BLaER1 treated with 17β-estradiol and CSF1 and Interleukin-3, amounts not matched to agents 10 nM and 100 nM (cell line): Measurements from ENCODE around the gene FGFR2.
"Not testable (repeated sequence)": the region's sequence is repeated elsewhere in the genome, so short reads cannot be mapped to it uniquely, and the experiment has no call there.

Source experiments
- H3K27ac ChIP-seq, 11 experiments: shearing (Covaris generic); formaldehyde crosslinking; 2 replicates each; pipeline ENCODE4 v1.8.1; 2022
- H3K27me3 ChIP-seq, 11 experiments: shearing (Covaris generic); formaldehyde crosslinking; 2 replicates each; pipeline ENCODE4 v1.8.1; 2022
- H3K36me3 ChIP-seq, 11 experiments: shearing (Covaris generic); formaldehyde crosslinking; 2 replicates each; pipeline ENCODE4 v1.8.1; 2022
- H3K4me1 ChIP-seq, 10 experiments: shearing (Covaris generic); formaldehyde crosslinking; 2 replicates each; pipeline ENCODE4 v1.8.1; 2022
- H3K4me2 ChIP-seq, 11 experiments: shearing (Covaris generic); formaldehyde crosslinking; 2 replicates each; pipeline ENCODE4 v1.8.1; 2022
- H3K4me3 ChIP-seq, 10 experiments: shearing (Covaris generic); formaldehyde crosslinking; 2 replicates each; pipeline ENCODE4 v1.8.1; 2022
- H3K9ac ChIP-seq, 11 experiments: shearing (Covaris generic); formaldehyde crosslinking; 2 replicates each; pipeline ENCODE4 v1.8.1; 2022
- H3K9me3 ChIP-seq, 11 experiments: shearing (Covaris generic); formaldehyde crosslinking; replicated peaks in 1 of 11; 2 replicates each; pipeline ENCODE4 v1.8.1; 2022
- H4K20me1 ChIP-seq, 11 experiments: shearing (Covaris generic); formaldehyde crosslinking; 2 replicates each; pipeline ENCODE4 v1.8.1; 2022
- Cebpa-rat ChIP-seq, 11 experiments: shearing (Covaris generic); IDR thresholded peaks; 2 replicates each; pipeline ENCODE4 v1.8.1; 2022

FGFR2 gene

DNA sequence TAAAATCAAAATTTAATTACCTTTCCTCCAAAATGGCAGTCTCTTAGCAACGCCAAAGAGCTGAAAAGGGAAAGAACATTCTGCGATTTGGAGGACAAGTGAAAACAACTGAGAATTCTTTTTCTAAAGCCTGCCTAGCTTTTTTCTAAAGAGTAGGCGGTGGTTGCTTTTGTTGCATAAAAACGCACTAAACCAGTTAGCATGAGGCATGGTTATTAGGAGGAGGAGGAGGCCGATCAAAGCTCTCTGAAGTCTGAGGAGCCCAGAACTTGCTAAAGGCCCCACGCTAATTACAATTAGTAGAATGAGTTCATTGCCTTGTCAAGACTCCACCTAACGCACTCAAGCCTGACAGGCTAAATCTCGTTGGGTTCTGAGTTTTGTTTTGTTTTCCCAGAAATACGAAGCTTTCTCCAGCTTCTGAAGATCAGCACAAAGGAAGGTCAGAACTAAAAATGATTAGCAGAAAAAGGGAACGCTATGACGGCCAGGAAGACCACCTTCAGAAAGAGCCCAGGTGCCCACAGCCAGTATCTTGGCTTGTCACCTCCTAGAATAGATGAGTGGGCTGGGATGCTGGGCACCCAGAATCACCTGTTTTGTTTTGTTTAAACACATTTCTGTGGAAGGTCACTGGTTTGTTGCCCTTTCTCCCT is 72.0 kb downstream of the FGFR2 start:
- H3K27me3 ChIP-seq: no peaks in the 10 kb centered on the region
- peak overlapping the region; percentile 40 to 87 (median 75) for H3K4me2 ChIP-seq
- peak overlapping the region in 1 of 11 experiments; percentile 24; a peak in 1 of 22 replicates for H3K9ac ChIP-seq
- H3K9me3 ChIP-seq: peaks cover 0 to 5% (median 0%) of the 10 kb centered on the region in 11 experiments; a peak in 4 of 22 replicates
- H3K27ac ChIP-seq: peak overlapping the region in 2 of 11 experiments; percentile 21 to 42; a peak in 2 of 22 replicates
- no peaks in the 10 kb centered on the region for H4K20me1 ChIP-seq
- peaks cover 10 to 50% (median 45%) of the 10 kb centered on the region in 10 experiments for H3K4me1 ChIP-seq
- TF ChIP-seq Cebpa-rat (IDR thresholded peaks at IDR 0.05): no peak
- H3K36me3 ChIP-seq: no peaks in the 10 kb centered on the region
- no peak overlapping the region for H3K4me3 ChIP-seq

GRCh38 chr10:121525251-121526134 is 72.8 kb downstream of the FGFR2 start:
- no peaks in the 10 kb centered on the region for H3K36me3 ChIP-seq
- no peaks in the 10 kb centered on the region for H3K27me3 ChIP-seq

DNA sequence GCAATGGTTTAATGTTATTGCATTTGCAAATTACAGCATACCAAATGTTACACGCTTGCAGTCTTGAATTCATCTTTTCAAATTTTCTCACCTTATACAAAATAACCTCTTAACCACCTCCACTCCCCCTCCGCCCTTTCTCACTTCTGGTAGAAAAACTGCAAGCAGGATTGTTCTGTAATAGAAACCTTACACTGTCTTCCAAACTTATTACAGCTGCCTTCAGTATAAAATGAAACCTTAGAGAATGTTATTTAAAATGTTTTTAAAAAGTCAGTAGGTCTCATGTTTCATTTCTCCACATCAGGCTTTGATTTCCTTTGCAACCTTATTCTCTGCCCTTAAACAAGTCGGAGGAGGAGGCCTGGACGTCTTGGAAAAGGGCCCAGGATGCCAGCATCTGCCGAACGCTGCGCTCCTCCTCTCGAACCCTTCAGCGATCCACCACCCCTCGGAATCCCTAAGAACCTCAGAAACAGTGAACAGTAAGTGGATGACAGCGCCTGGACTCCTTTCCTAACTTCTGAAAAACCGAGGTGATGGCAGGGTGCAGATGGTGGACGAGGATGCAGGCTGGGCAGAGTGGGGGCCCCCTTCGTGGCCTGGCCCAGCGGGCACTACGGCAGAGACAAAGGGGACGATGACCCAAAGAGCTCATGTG is 74.0 kb downstream of the FGFR2 start:
- no peaks in the 10 kb centered on the region for H3K36me3 ChIP-seq
- no peak overlapping the region for H3K9ac ChIP-seq
- TF ChIP-seq Cebpa-rat (IDR thresholded peaks at IDR 0.05): no peak
- H3K4me2 ChIP-seq: no peak overlapping the region
- no peaks in the 10 kb centered on the region for H3K27me3 ChIP-seq
- H3K9me3 ChIP-seq: peaks cover 0 to 5% (median 0%) of the 10 kb centered on the region in 11 experiments; a peak in 4 of 22 replicates
- no peak overlapping the region for H3K4me3 ChIP-seq
- H3K4me1 ChIP-seq: peaks cover 10 to 66% (median 57%) of the 10 kb centered on the region in 10 experiments
- no peaks in the 10 kb centered on the region for H4K20me1 ChIP-seq
- no peak overlapping the region for H3K27ac ChIP-seq

More at GRCh38 chr10:121525251-121526134, 72.8 kb downstream of the FGFR2 start:
- Histone ChIP-seq H4K20me1 (no peaks in the 10 kb centered on the region), H3K4me2 (peak overlapping the region in 8 of 11 experiments; percentile 16 to 78 (median 76); a peak in 7 of 22 replicates), H3K9ac (no peak overlapping the region), H3K27ac (no peak overlapping the region; a peak in 1 of 22 replicates), H3K4me3 (no peak overlapping the region), H3K4me1 (peaks cover 10 to 54% (median 46%) of the 10 kb centered on the region in 10 experiments), H3K9me3 (peaks cover 0 to 5% (median 0%) of the 10 kb centered on the region in 11 experiments; a peak in 4 of 22 replicates)
- no peak for TF ChIP-seq Cebpa-rat (IDR thresholded peaks at IDR 0.05)

- no peaks in the 10 kb centered on the region for H3K36me3 ChIP-seq
- H3K4me1 ChIP-seq: peaks cover 10 to 75% (median 60%) of the 10 kb centered on the region in 10 experiments
- H3K27me3 ChIP-seq: no peaks in the 10 kb centered on the region
- H3K4me3 ChIP-seq: no peak overlapping the region
- no peak for TF ChIP-seq Cebpa-rat (IDR thresholded peaks at IDR 0.05)
- H3K9ac ChIP-seq: no peak overlapping the region
- H3K27ac ChIP-seq: no peak overlapping the region; a peak in 1 of 22 replicates
- H3K9me3 ChIP-seq: peaks cover 0 to 5% (median 0%) of the 10 kb centered on the region in 11 experiments; a peak in 4 of 22 replicates
- H3K4me2 ChIP-seq: peak overlapping the region in 9 of 11 experiments; percentile 7 to 50 (median 40); a peak in 13 of 22 replicates
- no peaks in the 10 kb centered on the region for H4K20me1 ChIP-seq
Observed at GRCh38 chr10:121522831-121523230, 75.4 kb downstream of the FGFR2 start.

DNA sequence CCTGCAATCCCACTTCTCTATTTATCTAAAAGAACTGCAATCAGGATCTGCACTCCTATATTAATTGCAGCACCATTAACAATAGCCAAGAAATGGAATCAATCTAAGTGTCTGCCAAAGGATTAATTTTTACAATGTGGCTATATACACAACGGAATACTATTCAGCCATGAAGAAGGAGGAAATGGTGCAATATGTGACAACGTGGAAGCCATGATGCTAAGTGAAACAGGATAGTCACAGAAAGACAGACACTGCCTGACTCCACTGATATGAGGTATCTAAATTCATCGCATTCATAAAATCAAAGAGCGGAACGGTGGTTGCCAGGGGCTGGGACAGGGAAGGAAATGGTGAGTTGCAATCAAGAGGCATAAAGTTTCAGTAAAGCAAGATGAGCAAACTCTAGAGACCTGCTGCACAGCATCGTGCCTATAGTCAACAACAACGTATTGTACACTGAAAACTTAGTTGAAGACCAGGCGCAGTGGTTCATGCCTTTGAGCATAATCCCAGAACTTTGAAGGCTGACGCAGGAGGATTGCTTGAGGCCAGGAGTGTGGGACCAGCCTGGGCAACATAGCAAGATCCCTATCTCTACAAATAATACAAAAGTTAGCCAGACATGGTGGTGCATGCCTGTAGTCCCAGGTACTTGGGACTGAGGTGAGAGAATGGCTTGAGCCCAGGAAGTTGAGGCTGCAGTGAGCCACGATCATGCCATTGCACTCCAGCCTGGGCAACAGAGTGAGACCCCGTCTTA is 76.3 kb downstream of the FGFR2 start:
- Histone ChIP-seq H3K36me3 (no peaks in the 10 kb centered on the region), H3K4me3 (no peak overlapping the region), H3K9me3 (peaks cover 0 to 5% (median 0%) of the 10 kb centered on the region in 11 experiments; a peak in 4 of 22 replicates), H4K20me1 (no peaks in the 10 kb centered on the region), H3K27ac (peak overlapping the region in 2 of 11 experiments; percentile 18 to 33; a peak in 2 of 22 replicates), H3K27me3 (no peaks in the 10 kb centered on the region), H3K9ac (no peak overlapping the region), H3K4me2 (peak overlapping the region in 9 of 11 experiments; percentile 7 to 50 (median 40); a peak in 15 of 22 replicates), H3K4me1 (peaks cover 10 to 75% (median 60%) of the 10 kb centered on the region in 10 experiments)
- peak in 3 of 11 experiments; percentile 16 to 60 (median 21); a peak in 2 of 22 replicates for TF ChIP-seq Cebpa-rat (IDR thresholded peaks at IDR 0.05)

- not testable (repeated sequence) for H3K9me3 ChIP-seq, H3K4me3 ChIP-seq, H3K27me3 ChIP-seq, H3K36me3 ChIP-seq, H3K9ac ChIP-seq, H4K20me1 ChIP-seq, H3K27ac ChIP-seq
- H3K4me2 ChIP-seq: peak overlapping the region in 5 of 11 experiments; percentile 19 to 42 (median 38); a peak in 5 of 22 replicates
- H3K4me1 ChIP-seq: peaks cover 10 to 75% (median 56%) of the 10 kb centered on the region in 10 experiments; a peak in 17 of 20 replicates
Observed at GRCh38 chr10:121520526-121520925, 77.7 kb downstream of the FGFR2 start.

DNA sequence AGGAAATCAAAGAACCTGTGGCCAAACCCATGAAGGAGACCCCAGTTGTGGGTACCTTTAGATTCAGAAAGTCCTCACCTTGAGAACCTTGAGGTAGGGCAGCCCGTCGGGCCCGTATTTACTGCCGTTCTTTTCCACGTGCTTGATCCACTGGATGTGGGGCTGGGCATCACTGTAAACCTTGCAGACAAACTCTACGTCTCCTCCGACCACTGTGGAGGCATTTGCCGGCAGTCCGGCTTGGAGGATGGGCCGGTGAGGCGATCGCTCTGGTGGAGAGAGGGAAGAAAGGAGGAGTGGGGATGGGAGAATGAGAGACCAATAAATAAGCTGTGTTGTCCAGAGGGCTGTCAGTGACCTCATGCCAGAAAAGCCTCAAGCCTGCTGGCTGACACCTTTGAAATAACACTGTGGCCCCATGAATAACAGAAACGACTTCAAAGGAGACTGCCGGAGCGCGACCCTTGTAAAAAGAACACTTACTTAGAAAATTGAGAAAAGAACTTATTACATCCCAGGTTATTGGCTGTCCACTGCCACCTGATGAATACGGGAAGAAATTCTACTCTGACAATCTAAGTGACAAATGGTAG is 78.2 kb downstream of the FGFR2 start:
- no peak for TF ChIP-seq Cebpa-rat (IDR thresholded peaks at IDR 0.05)
- Histone ChIP-seq H3K27me3 (no peaks in the 10 kb centered on the region), H3K9me3 (peaks cover 0 to 5% (median 0%) of the 10 kb centered on the region in 11 experiments; a peak in 4 of 22 replicates), H3K4me1 (peaks cover 10 to 80% (median 58%) of the 10 kb centered on the region in 10 experiments; a peak in 17 of 20 replicates), H4K20me1 (no peaks in the 10 kb centered on the region), H3K9ac (no peak overlapping the region), H3K27ac (no peak overlapping the region; a peak in 1 of 22 replicates), H3K4me2 (peak overlapping the region in 6 of 11 experiments; percentile 8 to 42 (median 32); a peak in 11 of 22 replicates), H3K4me3 (no peak overlapping the region), H3K36me3 (no peaks in the 10 kb centered on the region)
